HepG2 (cell line): ENCODE results near the gene PRCP. TPM values are rescaled to one million over a fixed set of nuclear protein-coding genes. Genes with fewer than 3 reads are reported as not detected.

Experiments used
- AGO1 ChIP-seq: fragments of 200-400 bp; formaldehyde crosslinking; IDR thresholded peaks from 2 replicates; pipeline ENCODE4 v1.6.1; 2017; ENCODE audit warnings: mild to moderate bottlenecking, low read depth, low read length, moderate library complexity; ENCODE audit not compliant: poor library complexity, severe bottlenecking
- BHLHE40 ChIP-seq: IDR thresholded peaks from 2 replicates; pipeline ENCODE4 v1.6.1; 2011; ENCODE audit warnings: low read length, improper control_type of control experiment
- DPF2 ChIP-seq: sonication (generic); formaldehyde crosslinking; IDR thresholded peaks from 2 replicates; pipeline ENCODE4 v1.4.0; 2020; ENCODE audit warnings: mild to moderate bottlenecking, low read depth, missing genetic modification reagents, borderline replicate concordance
- GMEB2 ChIP-seq: IDR thresholded peaks from 2 replicates; pipeline ENCODE4 v1.6.1; 2016; ENCODE audit warnings: missing biosample characterization, missing genetic modification reagents, low read depth
- HBP1 ChIP-seq: IDR thresholded peaks from 2 replicates; pipeline ENCODE4 v1.6.1; 2016; ENCODE audit warnings: low read depth, control low read depth
- HDAC2 ChIP-seq: sonication (generic); formaldehyde crosslinking; IDR thresholded peaks from 2 replicates; pipeline ENCODE4 v1.4.0; 2020; ENCODE audit warnings: missing genetic modification reagents
- HMG20A ChIP-seq: IDR thresholded peaks from 2 replicates; pipeline ENCODE4 v1.6.1; 2016; ENCODE audit warnings: borderline replicate concordance
- HNRNPL ChIP-seq: fragments of 200-400 bp; formaldehyde crosslinking; IDR thresholded peaks from 2 replicates; pipeline ENCODE4 v1.6.1; 2017; ENCODE audit warnings: mild to moderate bottlenecking, low read depth, low read length
- HOMEZ ChIP-seq: IDR thresholded peaks from 2 replicates; pipeline ENCODE4 v1.6.1; 2016; ENCODE audit warnings: low read depth
- LCORL ChIP-seq, 2 experiments: fragments of 450-650 bp in 1 of 2; sonication (generic) in 1 of 2; formaldehyde crosslinking in 1 of 2; IDR thresholded peaks; 2 replicates each; pipeline versions ENCODE4 v1.5.0 to v1.6.1; 2017 to 2020; ENCODE audit warnings: antibody characterized with exemption in 1 of 2, missing genetic modification reagents in 1 of 2
- MAZ ChIP-seq, 2 experiments: sonication (generic) in 1 of 2; formaldehyde crosslinking in 1 of 2; IDR thresholded peaks; 2 replicates each; pipeline versions ENCODE4 v1.5.0 to v1.6.1; 2012 to 2020; ENCODE audit warnings: low read depth in 2 of 2, mild to moderate bottlenecking in 2 of 2, borderline replicate concordance in 1 of 2, improper control_type of control experiment in 1 of 2, low read length in 1 of 2, missing genetic modification reagents in 1 of 2, moderate library complexity in 1 of 2
- MTF2 ChIP-seq: sonication (generic); formaldehyde crosslinking; IDR thresholded peaks from 2 replicates; pipeline ENCODE4 v1.5.0; 2020; ENCODE audit warnings: missing genetic modification reagents, borderline replicate concordance
- NPAS2 ChIP-seq: sonication (generic); formaldehyde crosslinking; IDR thresholded peaks from 2 replicates; pipeline ENCODE4 v1.8.0; 2022; ENCODE audit warnings: mild to moderate bottlenecking, missing genetic modification reagents, borderline replicate concordance
- RARA ChIP-seq: IDR thresholded peaks from 2 replicates; pipeline ENCODE4 v1.6.1; 2016; ENCODE audit warnings: missing genetic modification reagents, missing compliant biosample characterization
- ZMYM3 ChIP-seq: sonication (generic); formaldehyde crosslinking; IDR thresholded peaks from 2 replicates; pipeline ENCODE4 v1.5.1; 2020; ENCODE audit warnings: mild to moderate bottlenecking, missing genetic modification reagents
- ZNF292 ChIP-seq: sonication (generic); formaldehyde crosslinking; IDR thresholded peaks from 2 replicates; pipeline ENCODE4 v1.8.1; 2022; ENCODE audit warnings: mild to moderate bottlenecking, low read depth, missing genetic modification reagents, borderline replicate concordance
- ZNF552 ChIP-seq: sonication (generic); formaldehyde crosslinking; IDR thresholded peaks from 2 replicates; pipeline ENCODE4 v1.9.0; 2022; ENCODE audit warnings: missing genetic modification reagents, mild to moderate bottlenecking, borderline replicate concordance
- ZNF674 ChIP-seq: sonication (generic); formaldehyde crosslinking; IDR thresholded peaks from 2 replicates; pipeline ENCODE4 v1.5.0; 2020; ENCODE audit warnings: low read depth, mild to moderate bottlenecking, missing genetic modification reagents
- ZNF761 ChIP-seq: sonication (generic); formaldehyde crosslinking; conservative IDR thresholded peaks from 2 replicates; pipeline ENCODE4 v1.4.0; 2020; ENCODE audit warnings: mild to moderate bottlenecking, missing genetic modification reagents
- ZNF770 ChIP-seq: sonication (generic); formaldehyde crosslinking; IDR thresholded peaks from 2 replicates; pipeline ENCODE4 v1.5.0; 2020; ENCODE audit warnings: mild to moderate bottlenecking, missing genetic modification reagents
- ZZZ3 ChIP-seq: sonication (generic); formaldehyde crosslinking; IDR thresholded peaks from 2 replicates; pipeline ENCODE4 v1.4.0; 2020; ENCODE audit warnings: missing genetic modification reagents, mild to moderate bottlenecking, borderline replicate concordance
- polyA plus RNA-seq, 8 experiments: library from polyadenylated mRNA; depleted of rRNA in 3 of 8; stranded (reverse) in 7 of 8; unstranded in 1 of 8; fragments of >200 nt; fragmentation: Illumina TruSeq in 4 of 8; extraction: Trizol in 4 of 8; gene quantifications; 2 replicates each; pipeline versions ENCODE4 v1.2.1 to v1.2.3, GENCODE V29; 2011 to 2016; ENCODE audit warnings: low read depth in 4 of 8, missing spikeins in 1 of 8, mixed read lengths in 1 of 8; ENCODE audit not compliant: insufficient read depth in 1 of 8
- total RNA-seq, 5 experiments: library from RNA; depleted of rRNA; stranded (reverse); fragments of >200 nt; fragmentation: Illumina TruSeq; extraction: Trizol; gene quantifications; 2 replicates each; pipeline ENCODE4 v1.2.3, GENCODE V29; 2016; ENCODE audit warnings: low read depth in 1 of 5

PRCP gene
- total and polyA plus RNA-seq, 2 of the 13 experiments (the other 11 are each of a cell fraction or from before 2014, with no cell fraction given), result 84.2 to 105 TPM

GRCh38 chr11:82900277-82901164 is at the start of gene PRCP (continued):
- TF ChIP-seq HBP1 (peak; percentile 45; the same call in 1 of the 2 replicates), DPF2 (CRISPR knock-in tag) (0 out of 2 replicates have a peak, but pooled peaks have one; percentile 8), NPAS2 (no peak), GMEB2 (CRISPR knock-in tag) (no peak), ZMYM3 (peak; percentile 94), ZNF761 (CRISPR knock-in tag) (peak; percentile 57; the same call in 1 of the 2 replicates), RARA (CRISPR knock-in tag) (0 out of 2 replicates have a peak, but pooled peaks have one; percentile 1), ZNF292 (CRISPR knock-in tag) (peak; percentile 84), ZZZ3 (CRISPR knock-in tag) (no peak), HOMEZ (CRISPR knock-in tag) (no peak), ZNF770 (CRISPR knock-in tag) (peak; percentile 77), MTF2 (CRISPR knock-in tag) (no peak), HMG20A (CRISPR knock-in tag) (no peak), ZNF552 (CRISPR knock-in tag) (no peak), BHLHE40 (0 out of 2 replicates have a peak, but pooled peaks have one; percentile 43), ZNF674 (CRISPR knock-in tag) (no peak), HNRNPL (0 out of 2 replicates have a peak, but pooled peaks have one; percentile 60), HDAC2 (CRISPR knock-in tag) (peak; percentile 47), AGO1 (peak; percentile 61), MAZ (IDR thresholded peaks at IDR 0.05; ENCODE audit: borderline replicate concordance, low read depth, low read length) (no peak), MAZ (CRISPR knock-in tag; IDR thresholded peaks at IDR 0.05; ENCODE audit: low read depth) (peak; percentile 51; the same call in 1 of the 2 replicates), LCORL (IDR thresholded peaks at IDR 0.05) (peak; percentile 6; the same call in 1 of the 2 replicates), LCORL (CRISPR knock-in tag; IDR thresholded peaks at IDR 0.05) (peak; percentile 82)
